Measurements from ENCODE around the gene PIGU. TPM values are rescaled to one million over a fixed set of nuclear protein-coding genes. Genes with fewer than 3 reads are reported as not detected.

The PIGU gene
- total and polyA plus RNA-seq, 2 of the 13 experiments (the other 11 are each of a cell fraction or from before 2014, with no cell fraction given) = 45.5 to 231 TPM

DNA sequence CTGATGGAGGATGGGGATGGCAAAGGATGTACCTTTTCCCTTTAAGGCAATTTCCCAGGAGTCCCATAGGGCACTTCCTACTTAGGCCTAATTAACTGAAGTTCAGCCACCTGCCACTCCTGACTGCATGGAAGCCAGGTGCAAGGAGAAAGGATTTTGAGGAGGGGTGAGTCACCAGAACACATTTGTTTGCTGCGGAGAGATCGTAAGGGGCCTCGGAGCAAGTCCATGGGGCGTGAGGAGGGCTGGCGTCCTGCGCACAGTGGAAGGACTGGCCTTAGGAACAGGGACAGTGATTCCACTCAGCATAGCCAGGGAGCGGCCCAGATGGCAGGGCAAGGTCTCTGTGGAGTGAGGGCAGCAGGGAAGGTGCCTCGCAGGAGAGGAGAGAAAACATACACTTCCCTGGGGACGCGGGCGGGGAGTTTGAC is 130.1 kb downstream of the PIGU start:
- TF ChIP-seq KAT8 (CRISPR knock-in tag; IDR thresholded peaks at IDR 0.05) = no peak
- peak; percentile 47 for TF ChIP-seq ZNF883 (CRISPR knock-in tag; IDR thresholded peaks at IDR 0.05; ENCODE audit: not compliant biosample characterization)
- no TSS peak for BruUV-seq (replicated peaks)
- Histone ChIP-seq H3K4me3 (replicated peaks in 1 of 3; ENCODE audit: insufficient read depth in 1 of 3, low read depth in 2 of 3, low read length in 3 of 3) (no peak overlapping the region), H3K79me2 (ENCODE audit: insufficient read depth, low read length) (no peaks in the 10 kb centered on the region), H3K4me1 (ENCODE audit: insufficient read depth, low read length) (peaks cover 29% of the 10 kb centered on the region), H3K36me3 (replicated peaks in 1 of 2; ENCODE audit: control insufficient read depth in 1 of 2, insufficient read depth in 2 of 2, low read length in 2 of 2) (peaks cover 0 to 9% of the 10 kb centered on the region in 2 experiments; a peak in 1 of 5 replicates), H3K9ac (ENCODE audit: insufficient read depth, low read depth, low read length) (no peak overlapping the region), H3K27ac (ENCODE audit: extremely low read length, insufficient read depth, low read length) (no peak overlapping the region), H4K20me1 (ENCODE audit: insufficient read depth, low read length) (no peaks in the 10 kb centered on the region), H3K4me2 (ENCODE audit: low read depth, low read length) (no peak overlapping the region), H3K9me3 (ENCODE audit: low read length) (no peaks in the 10 kb centered on the region), H3K27me3 (ENCODE audit: control insufficient read depth in 1 of 2, insufficient read depth in 2 of 2, low read length in 2 of 2) (no peaks in the 10 kb centered on the region), H2AFZ (ENCODE audit: low read length) (no peak overlapping the region)
- WGBS (ENCODE audit: low lambda C conversion rate) = 89% methylated on average over 11 of the region's 11 CpGs
- ChIA-PET CTCF (ENCODE audit: low intra/inter-chr PET ratio, low total read pairs) (no interaction called here), POLR2A (no interaction called here)
- in situ Hi-C loops (cut with HindIII; ENCODE audit: extremely low pct_ligation_motif_present, low pct_unique_long_range_greater_than_20kb) = no loop called here
- FAIRE-seq (no peak), ATAC-seq (no peak; the same call in 2 of the 3 replicates), DNase-seq (ENCODE audit: low spot score) (no peak)
- intact Hi-C loops (cut with micrococcal nuclease; ENCODE audit: unreplicated experiment) = no loop called here

DNA sequence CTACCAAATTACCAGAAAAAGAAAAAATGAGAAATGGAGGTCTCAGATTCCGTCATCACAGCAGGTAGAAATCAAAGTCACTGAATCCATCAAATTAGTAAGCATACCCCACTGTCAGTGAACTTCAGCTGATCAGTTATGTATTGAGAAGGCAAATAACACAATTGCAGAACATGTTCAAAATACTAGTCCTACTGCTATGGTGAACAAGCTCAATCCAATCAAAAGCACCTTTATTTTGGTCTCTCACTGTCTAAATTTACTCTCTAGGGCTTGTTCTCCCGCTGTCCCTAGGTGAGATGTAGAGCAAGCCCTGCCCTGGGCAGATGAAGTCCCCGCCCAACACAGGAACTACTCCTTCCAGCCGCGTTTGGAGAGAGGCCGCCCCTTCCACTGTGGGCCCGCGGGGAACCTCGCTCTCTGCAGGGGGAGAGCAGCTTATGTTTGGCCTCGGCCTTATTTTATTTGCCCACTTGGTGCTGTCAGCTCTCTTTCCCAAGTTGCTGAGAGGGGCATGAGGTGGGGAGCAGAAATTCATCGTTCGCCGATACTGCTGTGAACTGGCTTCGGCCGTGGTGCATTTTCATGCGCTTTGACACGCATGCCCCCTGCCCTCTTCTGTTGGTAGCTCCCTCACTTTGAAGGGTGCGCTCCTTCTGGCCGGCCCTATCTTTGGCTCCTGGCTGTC is 132.6 kb downstream of the PIGU start:
- Histone ChIP-seq H3K79me2 (ENCODE audit: insufficient read depth, low read length) (no peaks in the 10 kb centered on the region), H4K20me1 (ENCODE audit: insufficient read depth, low read length) (no peaks in the 10 kb centered on the region), H3K9ac (ENCODE audit: insufficient read depth, low read depth, low read length) (no peak overlapping the region), H3K4me2 (ENCODE audit: low read depth, low read length) (no peak overlapping the region), H3K27ac (ENCODE audit: extremely low read length, insufficient read depth, low read length) (no peak overlapping the region), H3K4me1 (ENCODE audit: insufficient read depth, low read length) (peaks cover 19% of the 10 kb centered on the region), H3K27me3 (ENCODE audit: control insufficient read depth in 1 of 2, insufficient read depth in 2 of 2, low read length in 2 of 2) (no peaks in the 10 kb centered on the region), H2AFZ (ENCODE audit: low read length) (no peak overlapping the region), H3K9me3 (ENCODE audit: low read length) (no peaks in the 10 kb centered on the region), H3K4me3 (replicated peaks in 1 of 3; ENCODE audit: insufficient read depth in 1 of 3, low read depth in 2 of 3, low read length in 3 of 3) (no peak overlapping the region), H3K36me3 (replicated peaks in 1 of 2; ENCODE audit: control insufficient read depth in 1 of 2, insufficient read depth in 2 of 2, low read length in 2 of 2) (peaks cover 15 to 32% of the 10 kb centered on the region in 2 experiments)
- no peak for DNase-seq (ENCODE audit: low spot score)
- ATAC-seq = peak; percentile 56
- ChIA-PET CTCF (ENCODE audit: low intra/inter-chr PET ratio, low total read pairs) (no interaction called here), POLR2A (interaction anchor here (1.0 kb wide), 1 partner anchor 159 kb away, joined by 3 read pairs; no protein-coding TSS in a partner anchor)
- in situ Hi-C loops (cut with HindIII; ENCODE audit: extremely low pct_ligation_motif_present, low pct_unique_long_range_greater_than_20kb) = no loop called here
- BruUV-seq (replicated peaks) = TSS peak; percentile 32
- no peak for FAIRE-seq
- intact Hi-C loops (cut with micrococcal nuclease; ENCODE audit: unreplicated experiment) = no loop called here
- WGBS (ENCODE audit: low lambda C conversion rate) = 72% methylated on average over 19 of the region's 19 CpGs
- TF ChIP-seq MTF2 (CRISPR knock-in tag; IDR thresholded peaks at IDR 0.05; ENCODE audit: borderline replicate concordance) = no peak
- TF ChIP-seq, protein P1, sequence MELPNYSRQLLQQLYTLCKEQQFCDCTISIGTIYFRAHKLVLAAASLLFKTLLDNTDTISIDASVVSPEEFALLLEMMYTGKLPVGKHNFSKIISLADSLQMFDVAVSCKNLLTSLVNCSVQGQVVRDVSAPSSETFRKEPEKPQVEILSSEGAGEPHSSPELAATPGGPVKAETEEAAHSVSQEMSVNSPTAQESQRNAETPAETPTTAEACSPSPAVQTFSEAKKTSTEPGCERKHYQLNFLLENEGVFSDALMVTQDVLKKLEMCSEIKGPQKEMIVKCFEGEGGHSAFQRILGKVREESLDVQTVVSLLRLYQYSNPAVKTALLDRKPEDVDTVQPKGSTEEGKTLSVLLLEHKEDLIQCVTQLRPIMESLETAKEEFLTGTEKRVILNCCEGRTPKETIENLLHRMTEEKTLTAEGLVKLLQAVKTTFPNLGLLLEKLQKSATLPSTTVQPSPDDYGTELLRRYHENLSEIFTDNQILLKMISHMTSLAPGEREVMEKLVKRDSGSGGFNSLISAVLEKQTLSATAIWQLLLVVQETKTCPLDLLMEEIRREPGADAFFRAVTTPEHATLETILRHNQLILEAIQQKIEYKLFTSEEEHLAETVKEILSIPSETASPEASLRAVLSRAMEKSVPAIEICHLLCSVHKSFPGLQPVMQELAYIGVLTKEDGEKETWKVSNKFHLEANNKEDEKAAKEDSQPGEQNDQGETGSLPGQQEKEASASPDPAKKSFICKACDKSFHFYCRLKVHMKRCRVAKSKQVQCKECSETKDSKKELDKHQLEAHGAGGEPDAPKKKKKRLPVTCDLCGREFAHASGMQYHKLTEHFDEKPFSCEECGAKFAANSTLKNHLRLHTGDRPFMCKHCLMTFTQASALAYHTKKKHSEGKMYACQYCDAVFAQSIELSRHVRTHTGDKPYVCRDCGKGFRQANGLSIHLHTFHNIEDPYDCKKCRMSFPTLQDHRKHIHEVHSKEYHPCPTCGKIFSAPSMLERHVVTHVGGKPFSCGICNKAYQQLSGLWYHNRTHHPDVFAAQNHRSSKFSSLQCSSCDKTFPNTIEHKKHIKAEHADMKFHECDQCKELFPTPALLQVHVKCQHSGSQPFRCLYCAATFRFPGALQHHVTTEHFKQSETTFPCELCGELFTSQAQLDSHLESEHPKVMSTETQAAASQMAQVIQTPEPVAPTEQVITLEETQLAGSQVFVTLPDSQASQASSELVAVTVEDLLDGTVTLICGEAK (IDR thresholded peaks at IDR 0.05) = no peak
- TF ChIP-seq, protein P1 (CRISPR knock-in tag; IDR thresholded peaks at IDR 0.05) = no peak
- no peak for TF ChIP-seq ZNF160 (CRISPR knock-in tag; IDR thresholded peaks at IDR 0.05)
- TF ChIP-seq RORA (CRISPR knock-in tag; IDR thresholded peaks at IDR 0.05) = no peak
